PFSK-1 (cell line): ENCODE data around the gene COL18A1.

Experiments used
- FOXP2 ChIP-seq: optimal IDR thresholded peaks from 2 replicates; pipeline ENCODE3; 2011; ENCODE audit warnings: borderline replicate concordance, control low read depth, inconsistent platforms; ENCODE audit not compliant: insufficient read depth; ENCODE audit errors: extremely low read length, extremely low read depth
- POLR2AphosphoS5 ChIP-seq: IDR thresholded peaks from 2 replicates; pipeline ENCODE4 v1.6.1; 2012; ENCODE audit warnings: low read depth, mild to moderate bottlenecking, control low read depth, low read length, moderate library complexity
- REST ChIP-seq, 2 experiments: IDR thresholded peaks; 2 replicates each; pipeline versions ENCODE4 v1.6.1 to v1.8.0; 2011 to 2012; ENCODE audit warnings: low read depth in 2 of 2, low read length in 2 of 2, control low read depth in 1 of 2, inconsistent platforms in 1 of 2, mild to moderate bottlenecking in 1 of 2, moderate library complexity in 1 of 2; ENCODE audit not compliant: insufficient read depth in 1 of 2
- SIN3A ChIP-seq: IDR thresholded peaks from 2 replicates; pipeline ENCODE4 v1.6.1; 2012; ENCODE audit warnings: mild to moderate bottlenecking, low read length, moderate library complexity, borderline replicate concordance; ENCODE audit not compliant: insufficient read depth
- TAF1 ChIP-seq: IDR thresholded peaks from 2 replicates; pipeline ENCODE4 v1.6.1; 2012; ENCODE audit warnings: low read length, control low read depth, borderline replicate concordance; ENCODE audit not compliant: insufficient read depth

The COL18A1 gene

DNA sequence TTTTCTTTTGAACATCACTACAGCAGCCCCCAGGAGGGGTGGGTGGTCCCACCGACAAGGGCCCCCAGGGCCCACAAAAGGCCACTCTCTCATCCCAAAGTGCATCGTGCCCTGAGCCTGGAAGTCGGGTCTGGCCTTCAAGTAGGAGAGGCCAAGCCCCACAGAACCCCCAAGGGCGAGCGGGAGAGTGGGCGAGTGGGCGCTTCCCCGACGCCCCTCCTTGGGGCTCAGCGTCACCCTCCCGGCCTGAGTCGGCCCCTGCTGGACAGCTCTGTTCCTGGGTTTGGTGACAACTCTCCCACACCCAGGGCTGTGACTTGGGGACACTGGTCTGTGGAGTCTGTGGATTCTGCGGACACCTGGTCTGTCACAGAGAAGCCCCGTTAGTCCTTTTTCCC is 42.2 kb upstream of the COL18A1 start:
- no peak for TF ChIP-seq POLR2AphosphoS5
- TF ChIP-seq FOXP2: no peak
- TF ChIP-seq TAF1: no peak
- TF ChIP-seq SIN3A: no peak
- TF ChIP-seq REST (IDR thresholded peaks at IDR 0.05; ENCODE audit: insufficient read depth in 1 of 2, low read depth in 2 of 2, low read length in 2 of 2): no peak

DNA sequence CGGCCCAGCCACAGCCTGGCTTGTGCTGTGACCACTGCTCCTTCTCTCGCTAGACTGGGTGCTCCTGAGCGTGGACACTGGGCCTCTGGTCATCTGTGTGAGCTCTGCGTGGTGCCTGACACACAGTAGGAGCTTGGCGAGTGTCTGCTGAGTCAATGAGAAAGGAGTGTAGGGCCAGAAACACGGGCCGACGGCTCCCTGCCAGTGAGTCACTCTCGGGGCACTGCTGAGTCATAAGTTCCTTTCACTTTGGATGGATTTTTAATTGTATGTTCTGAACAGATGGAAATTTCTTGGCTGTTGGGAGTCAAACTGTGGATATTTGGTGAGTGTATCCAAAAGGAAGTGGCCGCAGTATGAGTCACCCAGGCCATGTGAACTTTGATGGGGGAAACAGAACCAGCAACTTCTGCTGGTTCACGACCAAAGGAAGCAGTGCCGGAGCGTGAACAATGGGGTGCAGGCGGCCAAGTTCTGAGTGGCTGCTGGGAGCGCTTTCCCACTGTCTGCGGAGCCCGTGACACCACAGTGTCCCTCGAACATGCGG is 41.0 kb upstream of the COL18A1 start:
- TF ChIP-seq FOXP2 (no peak), REST (IDR thresholded peaks at IDR 0.05; ENCODE audit: insufficient read depth in 1 of 2, low read depth in 2 of 2, low read length in 2 of 2) (0 out of 4 replicates have a peak, but pooled peaks of 1 of the 2 experiments have one; percentile 44), TAF1 (no peak), SIN3A (0 out of 2 replicates have a peak, but pooled peaks have one; percentile 71), POLR2AphosphoS5 (no peak)

DNA sequence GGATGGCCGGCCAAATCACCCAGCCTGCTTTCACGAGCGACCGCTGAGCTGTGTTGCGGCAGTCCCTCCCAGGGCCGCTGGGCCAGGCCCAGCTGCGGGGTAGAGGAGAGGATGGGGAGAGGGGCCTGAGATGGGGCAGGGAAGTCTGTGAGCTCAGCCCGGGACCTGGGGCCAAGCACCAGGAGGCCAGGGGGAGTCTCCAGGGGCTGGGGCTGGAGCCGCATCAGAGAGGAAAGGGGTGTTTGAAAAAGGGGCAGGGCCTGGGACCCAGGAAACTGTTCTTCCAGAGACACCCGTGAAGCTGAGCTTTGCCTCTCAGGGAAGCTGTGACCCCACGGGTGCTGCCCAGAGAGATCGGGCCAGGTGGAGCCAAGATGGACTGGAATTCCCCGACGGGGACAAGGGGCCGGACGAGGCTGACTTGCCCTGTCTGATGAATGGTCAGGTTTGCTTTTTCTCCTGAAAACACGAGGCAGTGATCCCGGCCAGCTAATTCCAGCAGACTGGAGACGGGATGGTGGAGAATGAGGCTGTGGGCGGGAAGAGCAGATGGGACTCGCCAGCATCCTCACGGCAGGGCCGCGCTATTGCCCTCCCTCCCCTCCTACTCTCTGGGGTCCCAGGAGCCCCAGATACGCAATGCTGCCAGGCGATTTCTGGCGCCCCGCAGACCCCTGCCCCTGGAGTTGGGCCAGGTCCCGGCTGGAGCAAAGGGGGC is 40.3 kb upstream of the COL18A1 start:
- no peak for TF ChIP-seq POLR2AphosphoS5
- no peak for TF ChIP-seq REST (IDR thresholded peaks at IDR 0.05; ENCODE audit: insufficient read depth in 1 of 2, low read depth in 2 of 2, low read length in 2 of 2)
- no peak for TF ChIP-seq TAF1
- no peak for TF ChIP-seq FOXP2
- no peak for TF ChIP-seq SIN3A

DNA sequence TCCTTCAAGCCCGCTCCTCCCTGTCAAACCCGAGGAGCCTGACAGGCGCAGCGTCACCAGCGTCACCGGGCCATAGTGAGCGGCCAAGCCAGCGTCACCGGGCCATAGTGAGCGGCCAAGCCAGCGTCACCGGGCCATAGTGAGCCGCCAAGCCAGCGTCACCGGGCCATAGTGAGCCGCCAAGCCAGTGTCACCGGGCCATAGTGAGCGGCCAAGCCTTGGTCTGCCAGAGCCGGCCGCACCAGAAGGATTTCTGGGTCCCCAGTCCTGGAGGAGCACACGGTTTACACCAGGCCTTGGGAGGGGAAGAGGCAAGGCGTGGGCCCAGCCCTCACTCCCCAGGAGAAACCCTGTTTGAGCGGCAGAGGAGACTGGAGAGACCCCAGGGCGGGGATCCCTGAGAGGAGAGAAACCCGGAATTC is 39.8 kb upstream of the COL18A1 start:
- no peak for TF ChIP-seq TAF1
- no peak for TF ChIP-seq FOXP2
- no peak for TF ChIP-seq REST (IDR thresholded peaks at IDR 0.05; ENCODE audit: insufficient read depth in 1 of 2, low read depth in 2 of 2, low read length in 2 of 2)
- TF ChIP-seq POLR2AphosphoS5: no peak
- TF ChIP-seq SIN3A: no peak
